Measurements from ENCODE around the gene MAG. TPM values are rescaled to one million over a fixed set of nuclear protein-coding genes. Genes with fewer than 3 reads are reported as not detected.

The MAG gene
- total and polyA plus RNA-seq, 9 of the 15 experiments (the other 6 are each of a cell fraction or from before 2014, with no cell fraction given): 0.11 to 10.0 (median 1.6) TPM

DNA sequence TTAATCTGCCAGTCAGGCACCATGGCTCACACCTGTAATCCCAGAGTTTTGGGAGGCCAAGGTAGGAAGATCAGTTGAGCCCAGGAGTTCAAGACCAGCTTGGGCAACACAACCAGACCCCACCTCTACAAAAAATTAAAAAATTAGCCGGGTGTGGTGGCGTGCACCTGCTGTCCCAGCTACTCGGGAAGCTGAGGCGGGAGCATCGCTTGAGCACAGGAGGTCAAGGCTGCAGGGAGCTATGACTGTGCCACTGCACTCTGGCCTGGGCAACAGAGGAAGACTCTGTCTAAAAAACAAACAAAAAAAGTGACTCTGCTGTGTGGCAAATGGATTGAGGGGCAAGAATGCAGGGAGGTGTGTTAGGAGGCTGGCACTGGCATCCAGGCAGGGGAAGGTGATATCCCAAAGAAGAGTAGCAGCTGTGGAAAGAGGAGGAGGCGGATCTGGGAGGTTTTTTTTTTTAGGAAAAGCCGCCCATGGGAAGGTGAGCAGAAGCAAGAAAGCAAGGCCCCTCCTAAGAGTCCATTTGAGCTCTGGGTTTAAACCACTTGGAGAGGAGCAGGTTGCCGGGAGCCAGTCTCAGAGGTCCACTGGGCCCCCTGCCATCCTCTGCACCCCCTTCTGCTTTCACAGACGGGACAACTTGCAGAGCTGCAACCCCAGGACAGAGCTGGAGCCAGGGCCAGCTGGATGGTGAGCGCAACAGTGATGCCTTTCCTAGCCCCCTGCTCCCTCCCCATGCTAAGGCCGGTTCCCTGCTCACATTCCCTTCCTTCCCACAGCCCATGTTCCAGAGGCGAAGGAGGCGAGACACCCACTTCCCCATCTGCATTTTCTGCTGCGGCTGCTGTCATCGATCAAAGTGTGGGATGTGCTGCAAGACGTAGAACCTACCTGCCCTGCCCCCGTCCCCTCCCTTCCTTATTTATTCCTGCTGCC is 7.5 kb upstream of the MAG start:
- intact Hi-C loops (cut with micrococcal nuclease): no loop called here
- Histone ChIP-seq H3K27ac (ENCODE audit: extremely low read depth, low read depth, low read length) (no peak overlapping the region), H2AFZ (ENCODE audit: low read depth, low read length) (0 out of 2 replicates have a peak overlapping the region, but pooled peaks have one; percentile 53), H3K79me2 (ENCODE audit: control insufficient read depth, insufficient read depth, low read length) (no peaks in the 10 kb centered on the region), H4K20me1 (replicated peaks; ENCODE audit: control insufficient read depth, insufficient read depth, low read length) (no peaks in the 10 kb centered on the region; the same call in 1 of the 2 replicates), H3K4me1 (replicated peaks in 1 of 2; ENCODE audit: control insufficient read depth in 2 of 2, insufficient read depth in 2 of 2, low read length in 2 of 2) (peaks cover 16 to 28% of the 10 kb centered on the region in 2 experiments; a peak in 4 of 5 replicates), H3K9me3 (replicated peaks; ENCODE audit: control insufficient read depth, insufficient read depth, low read depth, low read length) (no peaks in the 10 kb centered on the region), H3K36me3 (ENCODE audit: control insufficient read depth, insufficient read depth, low read length) (no peaks in the 10 kb centered on the region; the same call in 2 of the 3 replicates), H3K4me2 (ENCODE audit: insufficient read depth, low read length) (no peak overlapping the region), H3K9me1 (ENCODE audit: control insufficient read depth, insufficient read depth, low read length) (no peaks in the 10 kb centered on the region), H3K4me3 (no peak overlapping the region), H3K9ac (ENCODE audit: insufficient read depth in 1 of 2, low read depth in 2 of 2, low read length in 2 of 2) (peak overlapping the region in 1 of 2 experiments; percentile 76; a peak in 2 of 4 replicates), H3K27me3 (ENCODE audit: control insufficient read depth in 2 of 2, insufficient read depth in 2 of 2, low read length in 2 of 2) (no peaks in the 10 kb centered on the region)
- ATAC-seq (no peak), DNase-seq (ENCODE audit: extremely low read depth in 1 of 4, low spot score in 3 of 4) (no peak), FAIRE-seq (no peak)
- in situ Hi-C loops (cut with MboI): no loop called here
- CTCF ChIA-PET (ENCODE audit: low intra/inter-chr PET ratio): no interaction called here
- POLR2A ChIA-PET: interaction anchor here (0.8 to 1.0 kb wide), 3 partner anchors 10 to 41 kb away, joined by 3 to 5 read pairs (median 4); no protein-coding TSS in a partner anchor
- 63% methylated on average over 15 of the region's 17 CpGs for WGBS (ENCODE audit: insufficient coverage, low coverage, missing lambda C conversion rate)
- no TSS peak for BruUV-seq (replicated peaks)
- TF ChIP-seq SPI1 (IDR thresholded peaks at IDR 0.05; ENCODE audit: borderline replicate concordance, low read depth, low read length): peak; percentile 58; the same call in 1 of the 2 replicates
- TF ChIP-seq, protein P1, sequence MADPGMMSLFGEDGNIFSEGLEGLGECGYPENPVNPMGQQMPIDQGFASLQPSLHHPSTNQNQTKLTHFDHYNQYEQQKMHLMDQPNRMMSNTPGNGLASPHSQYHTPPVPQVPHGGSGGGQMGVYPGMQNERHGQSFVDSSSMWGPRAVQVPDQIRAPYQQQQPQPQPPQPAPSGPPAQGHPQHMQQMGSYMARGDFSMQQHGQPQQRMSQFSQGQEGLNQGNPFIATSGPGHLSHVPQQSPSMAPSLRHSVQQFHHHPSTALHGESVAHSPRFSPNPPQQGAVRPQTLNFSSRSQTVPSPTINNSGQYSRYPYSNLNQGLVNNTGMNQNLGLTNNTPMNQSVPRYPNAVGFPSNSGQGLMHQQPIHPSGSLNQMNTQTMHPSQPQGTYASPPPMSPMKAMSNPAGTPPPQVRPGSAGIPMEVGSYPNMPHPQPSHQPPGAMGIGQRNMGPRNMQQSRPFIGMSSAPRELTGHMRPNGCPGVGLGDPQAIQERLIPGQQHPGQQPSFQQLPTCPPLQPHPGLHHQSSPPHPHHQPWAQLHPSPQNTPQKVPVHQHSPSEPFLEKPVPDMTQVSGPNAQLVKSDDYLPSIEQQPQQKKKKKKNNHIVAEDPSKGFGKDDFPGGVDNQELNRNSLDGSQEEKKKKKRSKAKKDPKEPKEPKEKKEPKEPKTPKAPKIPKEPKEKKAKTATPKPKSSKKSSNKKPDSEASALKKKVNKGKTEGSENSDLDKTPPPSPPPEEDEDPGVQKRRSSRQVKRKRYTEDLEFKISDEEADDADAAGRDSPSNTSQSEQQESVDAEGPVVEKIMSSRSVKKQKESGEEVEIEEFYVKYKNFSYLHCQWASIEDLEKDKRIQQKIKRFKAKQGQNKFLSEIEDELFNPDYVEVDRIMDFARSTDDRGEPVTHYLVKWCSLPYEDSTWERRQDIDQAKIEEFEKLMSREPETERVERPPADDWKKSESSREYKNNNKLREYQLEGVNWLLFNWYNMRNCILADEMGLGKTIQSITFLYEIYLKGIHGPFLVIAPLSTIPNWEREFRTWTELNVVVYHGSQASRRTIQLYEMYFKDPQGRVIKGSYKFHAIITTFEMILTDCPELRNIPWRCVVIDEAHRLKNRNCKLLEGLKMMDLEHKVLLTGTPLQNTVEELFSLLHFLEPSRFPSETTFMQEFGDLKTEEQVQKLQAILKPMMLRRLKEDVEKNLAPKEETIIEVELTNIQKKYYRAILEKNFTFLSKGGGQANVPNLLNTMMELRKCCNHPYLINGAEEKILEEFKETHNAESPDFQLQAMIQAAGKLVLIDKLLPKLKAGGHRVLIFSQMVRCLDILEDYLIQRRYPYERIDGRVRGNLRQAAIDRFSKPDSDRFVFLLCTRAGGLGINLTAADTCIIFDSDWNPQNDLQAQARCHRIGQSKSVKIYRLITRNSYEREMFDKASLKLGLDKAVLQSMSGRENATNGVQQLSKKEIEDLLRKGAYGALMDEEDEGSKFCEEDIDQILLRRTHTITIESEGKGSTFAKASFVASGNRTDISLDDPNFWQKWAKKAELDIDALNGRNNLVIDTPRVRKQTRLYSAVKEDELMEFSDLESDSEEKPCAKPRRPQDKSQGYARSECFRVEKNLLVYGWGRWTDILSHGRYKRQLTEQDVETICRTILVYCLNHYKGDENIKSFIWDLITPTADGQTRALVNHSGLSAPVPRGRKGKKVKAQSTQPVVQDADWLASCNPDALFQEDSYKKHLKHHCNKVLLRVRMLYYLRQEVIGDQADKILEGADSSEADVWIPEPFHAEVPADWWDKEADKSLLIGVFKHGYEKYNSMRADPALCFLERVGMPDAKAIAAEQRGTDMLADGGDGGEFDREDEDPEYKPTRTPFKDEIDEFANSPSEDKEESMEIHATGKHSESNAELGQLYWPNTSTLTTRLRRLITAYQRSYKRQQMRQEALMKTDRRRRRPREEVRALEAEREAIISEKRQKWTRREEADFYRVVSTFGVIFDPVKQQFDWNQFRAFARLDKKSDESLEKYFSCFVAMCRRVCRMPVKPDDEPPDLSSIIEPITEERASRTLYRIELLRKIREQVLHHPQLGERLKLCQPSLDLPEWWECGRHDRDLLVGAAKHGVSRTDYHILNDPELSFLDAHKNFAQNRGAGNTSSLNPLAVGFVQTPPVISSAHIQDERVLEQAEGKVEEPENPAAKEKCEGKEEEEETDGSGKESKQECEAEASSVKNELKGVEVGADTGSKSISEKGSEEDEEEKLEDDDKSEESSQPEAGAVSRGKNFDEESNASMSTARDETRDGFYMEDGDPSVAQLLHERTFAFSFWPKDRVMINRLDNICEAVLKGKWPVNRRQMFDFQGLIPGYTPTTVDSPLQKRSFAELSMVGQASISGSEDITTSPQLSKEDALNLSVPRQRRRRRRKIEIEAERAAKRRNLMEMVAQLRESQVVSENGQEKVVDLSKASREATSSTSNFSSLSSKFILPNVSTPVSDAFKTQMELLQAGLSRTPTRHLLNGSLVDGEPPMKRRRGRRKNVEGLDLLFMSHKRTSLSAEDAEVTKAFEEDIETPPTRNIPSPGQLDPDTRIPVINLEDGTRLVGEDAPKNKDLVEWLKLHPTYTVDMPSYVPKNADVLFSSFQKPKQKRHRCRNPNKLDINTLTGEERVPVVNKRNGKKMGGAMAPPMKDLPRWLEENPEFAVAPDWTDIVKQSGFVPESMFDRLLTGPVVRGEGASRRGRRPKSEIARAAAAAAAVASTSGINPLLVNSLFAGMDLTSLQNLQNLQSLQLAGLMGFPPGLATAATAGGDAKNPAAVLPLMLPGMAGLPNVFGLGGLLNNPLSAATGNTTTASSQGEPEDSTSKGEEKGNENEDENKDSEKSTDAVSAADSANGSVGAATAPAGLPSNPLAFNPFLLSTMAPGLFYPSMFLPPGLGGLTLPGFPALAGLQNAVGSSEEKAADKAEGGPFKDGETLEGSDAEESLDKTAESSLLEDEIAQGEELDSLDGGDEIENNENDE (IDR thresholded peaks at IDR 0.05; ENCODE audit: low read depth, low read length): no peak
- no peak for TF ChIP-seq CBFA2T2 (conservative IDR thresholded peaks at IDR 0.05)
- TF ChIP-seq, protein P2, sequence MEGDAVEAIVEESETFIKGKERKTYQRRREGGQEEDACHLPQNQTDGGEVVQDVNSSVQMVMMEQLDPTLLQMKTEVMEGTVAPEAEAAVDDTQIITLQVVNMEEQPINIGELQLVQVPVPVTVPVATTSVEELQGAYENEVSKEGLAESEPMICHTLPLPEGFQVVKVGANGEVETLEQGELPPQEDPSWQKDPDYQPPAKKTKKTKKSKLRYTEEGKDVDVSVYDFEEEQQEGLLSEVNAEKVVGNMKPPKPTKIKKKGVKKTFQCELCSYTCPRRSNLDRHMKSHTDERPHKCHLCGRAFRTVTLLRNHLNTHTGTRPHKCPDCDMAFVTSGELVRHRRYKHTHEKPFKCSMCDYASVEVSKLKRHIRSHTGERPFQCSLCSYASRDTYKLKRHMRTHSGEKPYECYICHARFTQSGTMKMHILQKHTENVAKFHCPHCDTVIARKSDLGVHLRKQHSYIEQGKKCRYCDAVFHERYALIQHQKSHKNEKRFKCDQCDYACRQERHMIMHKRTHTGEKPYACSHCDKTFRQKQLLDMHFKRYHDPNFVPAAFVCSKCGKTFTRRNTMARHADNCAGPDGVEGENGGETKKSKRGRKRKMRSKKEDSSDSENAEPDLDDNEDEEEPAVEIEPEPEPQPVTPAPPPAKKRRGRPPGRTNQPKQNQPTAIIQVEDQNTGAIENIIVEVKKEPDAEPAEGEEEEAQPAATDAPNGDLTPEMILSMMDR (IDR thresholded peaks at IDR 0.05 in 2 of 3, conservative IDR thresholded peaks at IDR 0.05 in 1 of 3; ENCODE audit: insufficient read depth in 2 of 3, low read depth in 1 of 3, low read length in 3 of 3): no peak
- TF ChIP-seq PTRF (tag; IDR thresholded peaks at IDR 0.05): no peak
- TF ChIP-seq ZNF77 (CRISPR knock-in tag; IDR thresholded peaks at IDR 0.05): no peak
- TF ChIP-seq KDM1A (IDR thresholded peaks at IDR 0.05): no peak
- no peak for TF ChIP-seq SLC30A9 (CRISPR knock-in tag; IDR thresholded peaks at IDR 0.05)

Data from K562 (cell line).